Transverse colon (tissue), 4 donors: ENCODE results near the gene BAZ1B.

Experiments
- CTCF ChIP-seq, 5 experiments: fragments of 200-600 bp in 3 of 5; fragments of 450-650 bp in 2 of 5; sonication (generic) in 3 of 5; IDR thresholded peaks; 1 replicate in 2 of 5; 2 replicates in 3 of 5; pipeline ENCODE4 v1.5.1; 2016 to 2017; ENCODE audit warnings: antibody characterized with exemption in 5 of 5, inconsistent platforms in 3 of 5, mild to moderate bottlenecking in 2 of 5, moderate library complexity in 1 of 5
- EP300 ChIP-seq: sonication (generic); formaldehyde crosslinking; IDR thresholded peaks from one replicate; pipeline ENCODE4 v1.6.1; 2017; ENCODE audit warnings: antibody characterized with exemption, low read depth
- POLR2A ChIP-seq: fragments of 450-650 bp; IDR thresholded peaks from one replicate; pipeline ENCODE4 v1.6.1; 2016; ENCODE audit warnings: antibody characterized with exemption, mild to moderate bottlenecking, moderate library complexity
- POLR2AphosphoS5 ChIP-seq, 3 donors: sonication (generic); formaldehyde crosslinking; IDR thresholded peaks; one replicate each; pipeline ENCODE4 v1.6.1; 2016; ENCODE audit warnings: antibody characterized with exemption in 3 of 3

GRCh38 chr7:73446682-73447081 lies 75.4 kb downstream of the BAZ1B start:
- no peak for TF ChIP-seq CTCF (IDR thresholded peaks at IDR 0.05)
- TF ChIP-seq POLR2A: no peak
- no peak for TF ChIP-seq EP300
- TF ChIP-seq POLR2AphosphoS5 (IDR thresholded peaks at IDR 0.05): no peak
